Esophagus squamous epithelium (tissue), 4 donors: ENCODE measurements around the gene PRKCE.

Source experiments
- POLR2A ChIP-seq, 4 donors: fragments of 450-650 bp; IDR thresholded peaks; one replicate each; pipeline ENCODE4 v1.6.1; 2017; ENCODE audit warnings: antibody characterized with exemption in 4 of 4, mild to moderate bottlenecking in 4 of 4, moderate library complexity in 3 of 4
- TF ChIP-seq, protein P1 (sequence below), 6 experiments: fragments of 450-650 bp in 4 of 6; fragments of 200-600 bp in 2 of 6; sonication (generic) in 2 of 6; IDR thresholded peaks; one replicate each; pipeline ENCODE4 v1.5.1; 2016 to 2019; ENCODE audit warnings: antibody characterized with exemption in 6 of 6, mild to moderate bottlenecking in 4 of 6, moderate library complexity in 4 of 6

DNA sequence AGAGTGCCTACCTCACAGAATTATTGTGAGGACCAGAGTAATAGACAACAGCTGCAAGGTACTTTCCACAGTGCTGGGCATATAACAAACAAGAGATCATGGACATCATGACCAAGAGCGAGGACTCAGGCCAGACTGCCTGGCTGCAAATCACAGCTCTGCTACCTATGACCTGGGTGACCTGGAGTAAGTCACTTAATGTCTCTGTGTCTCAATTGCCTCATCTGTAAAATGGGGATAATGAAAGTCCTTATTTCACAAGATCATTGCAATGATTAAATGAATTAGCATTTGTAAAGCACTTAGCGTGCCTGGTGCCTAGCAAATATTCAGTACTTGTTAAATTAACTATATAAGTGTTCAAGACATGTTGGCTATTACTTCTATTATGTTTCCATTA, 59.7 kb downstream of the PRKCE start:
- TF ChIP-seq, protein P1, sequence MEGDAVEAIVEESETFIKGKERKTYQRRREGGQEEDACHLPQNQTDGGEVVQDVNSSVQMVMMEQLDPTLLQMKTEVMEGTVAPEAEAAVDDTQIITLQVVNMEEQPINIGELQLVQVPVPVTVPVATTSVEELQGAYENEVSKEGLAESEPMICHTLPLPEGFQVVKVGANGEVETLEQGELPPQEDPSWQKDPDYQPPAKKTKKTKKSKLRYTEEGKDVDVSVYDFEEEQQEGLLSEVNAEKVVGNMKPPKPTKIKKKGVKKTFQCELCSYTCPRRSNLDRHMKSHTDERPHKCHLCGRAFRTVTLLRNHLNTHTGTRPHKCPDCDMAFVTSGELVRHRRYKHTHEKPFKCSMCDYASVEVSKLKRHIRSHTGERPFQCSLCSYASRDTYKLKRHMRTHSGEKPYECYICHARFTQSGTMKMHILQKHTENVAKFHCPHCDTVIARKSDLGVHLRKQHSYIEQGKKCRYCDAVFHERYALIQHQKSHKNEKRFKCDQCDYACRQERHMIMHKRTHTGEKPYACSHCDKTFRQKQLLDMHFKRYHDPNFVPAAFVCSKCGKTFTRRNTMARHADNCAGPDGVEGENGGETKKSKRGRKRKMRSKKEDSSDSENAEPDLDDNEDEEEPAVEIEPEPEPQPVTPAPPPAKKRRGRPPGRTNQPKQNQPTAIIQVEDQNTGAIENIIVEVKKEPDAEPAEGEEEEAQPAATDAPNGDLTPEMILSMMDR (IDR thresholded peaks at IDR 0.05), result no peak
- TF ChIP-seq POLR2A (IDR thresholded peaks at IDR 0.05), result no peak
